ENCODE measurements around the gene FCHO1. TPM values are rescaled to one million over a fixed set of nuclear protein-coding genes. Genes with fewer than 3 reads are reported as not detected.

FCHO1 gene
- total RNA-seq, 1 experiment from 2014 or later = 0.80 TPM

- DNase-seq (ENCODE audit: low read depth) = no peak
These were observed 78.7 kb downstream of the FCHO1 start for GRCh38 chr19:17829855-17830566.

GRCh38 chr19:17830567-17831418, 79.5 kb downstream of the FCHO1 start:
- DNase-seq (ENCODE audit: low read depth) = peak; percentile 33

- no peak for DNase-seq (ENCODE audit: low read depth)
These were observed 80.2 kb downstream of the FCHO1 start for GRCh38 chr19:17831419-17831888.

GRCh38 chr19:17832443-17833208, 81.3 kb downstream of the FCHO1 start:
- DNase-seq (ENCODE audit: low read depth) = no peak

- no peak for DNase-seq (ENCODE audit: low read depth)
These were observed 83.3 kb downstream of the FCHO1 start for GRCh38 chr19:17834350-17835181.

- no peak for DNase-seq (ENCODE audit: low read depth)
These were observed 84.1 kb downstream of the FCHO1 start for GRCh38 chr19:17835182-17836006.

- no peak for DNase-seq (ENCODE audit: low read depth)
These were observed 85.3 kb downstream of the FCHO1 start for GRCh38 chr19:17836530-17836929.

- DNase-seq (ENCODE audit: low read depth) = no peak
These were observed 86.7 kb downstream of the FCHO1 start for GRCh38 chr19:17837972-17838371.

Other genes starting within 250 kb of the FCHO1 start
- 87.7 and 99.5 TPM in 2 replicates for gene PGLS, start 239.8 kb upstream of the FCHO1 start, total RNA-seq (2014; rRNA removed)
- gene COLGALT1, start 195.8 kb upstream of the FCHO1 start, total RNA-seq (2014; rRNA removed) = 79.3 and 86.9 TPM in 2 replicates
- not detected in 2 replicates for gene UNC13A, start 63.1 kb upstream of the FCHO1 start, total RNA-seq (2014; rRNA removed)
- 16.6 and 20.5 TPM in 2 replicates for gene MAP1S, start 32.0 kb upstream of the FCHO1 start, total RNA-seq (2014; rRNA removed)
- not detected in 2 replicates for gene B3GNT3, start 43.7 kb downstream of the FCHO1 start, total RNA-seq (2014; rRNA removed)
- not detected in 2 replicates for gene INSL3, start 70.0 kb downstream of the FCHO1 start, total RNA-seq (2014; rRNA removed)
- 0.45 TPM in 1 of 2 replicates, not detected in the other for gene JAK3, start 96.5 kb downstream of the FCHO1 start, total RNA-seq (2014; rRNA removed)
- 953 and 1,102 TPM in 2 replicates for gene RPL18A, start 108.4 kb downstream of the FCHO1 start, total RNA-seq (2014; rRNA removed)
- not detected in 2 replicates for gene SLC5A5, start 120.5 kb downstream of the FCHO1 start, total RNA-seq (2014; rRNA removed)
- 60.8 and 62.1 TPM in 2 replicates for gene CCDC124, start 181.5 kb downstream of the FCHO1 start, total RNA-seq (2014; rRNA removed)
- gene KCNN1, start 215.6 kb downstream of the FCHO1 start, total RNA-seq (2014; rRNA removed) = 0.06 TPM in 1 of 2 replicates, not detected in the other